ENCODE data around the gene C2orf68. TPM values are rescaled to one million over a fixed set of nuclear protein-coding genes. Genes with fewer than 3 reads are reported as not detected.

The C2orf68 gene
- total and polyA plus RNA-seq, 9 of the 15 experiments (the other 6 are each of a cell fraction or from before 2014, with no cell fraction given) = 22.1 to 50.0 (median 31.8) TPM

DNA sequence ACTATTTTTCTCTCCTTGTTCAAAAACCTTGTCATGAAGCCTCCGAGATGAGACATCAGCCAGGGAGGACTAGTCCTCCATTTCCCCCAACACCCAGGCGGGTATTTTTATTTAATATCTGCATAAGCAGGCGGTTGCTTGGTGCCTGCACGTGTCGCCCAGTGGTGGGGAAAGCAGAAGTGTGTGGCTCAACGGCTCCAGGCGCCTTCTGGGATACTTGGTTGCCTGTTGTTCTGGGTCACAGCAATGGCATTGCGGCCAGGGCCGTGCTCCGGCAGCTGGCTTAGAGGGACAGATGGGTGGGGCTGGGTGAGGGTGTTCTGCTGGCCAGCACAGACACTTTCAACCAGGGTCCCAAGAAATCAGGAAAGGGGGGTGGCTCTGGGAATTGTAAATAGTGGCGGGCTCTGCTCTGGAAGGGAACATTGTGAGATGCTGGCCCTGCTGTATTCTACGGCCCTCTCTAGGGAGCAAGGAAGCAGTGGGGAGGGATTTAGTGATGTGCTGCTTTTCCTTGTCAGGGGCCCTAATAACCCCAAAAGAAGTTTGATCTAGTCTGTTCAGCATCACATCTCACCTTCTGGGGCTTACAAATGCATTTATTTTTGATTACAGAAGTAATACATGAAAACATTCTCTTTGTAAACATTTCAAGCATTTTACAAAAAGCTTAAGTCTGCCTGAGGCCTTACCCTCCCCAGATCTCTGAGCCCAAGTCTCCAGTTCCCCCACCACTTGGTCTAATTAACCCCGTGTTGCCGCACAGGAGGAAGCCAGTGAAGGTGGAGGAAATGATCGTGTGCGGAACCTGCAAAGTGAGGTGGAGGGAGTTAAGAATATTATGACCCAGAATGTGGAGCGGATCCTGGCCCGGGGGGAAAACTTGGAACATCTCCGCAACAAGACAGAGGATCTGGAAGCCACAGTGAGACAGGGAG lies 33.4 kb downstream of the C2orf68 start (continued):
- 0 out of 2 replicates have a peak, but pooled peaks have one; percentile 46 for TF ChIP-seq ATF6 (CRISPR knock-in tag; IDR thresholded peaks at IDR 0.05)
- peak; percentile 47 for TF ChIP-seq RBFOX2 (IDR thresholded peaks at IDR 0.05; ENCODE audit: low read depth, low read length)
- TF ChIP-seq PHF21A (IDR thresholded peaks at IDR 0.05; ENCODE audit: borderline replicate concordance, low read depth) = no peak
- peak; percentile 21; the same call in 1 of the 2 replicates for TF ChIP-seq EP300 (IDR thresholded peaks at IDR 0.05; ENCODE audit: low read length)
- TF ChIP-seq DNMT1 (IDR thresholded peaks at IDR 0.05) = no peak
- TF ChIP-seq CHD1 (IDR thresholded peaks at IDR 0.05; ENCODE audit: low read length) = no peak
- TF ChIP-seq CC2D1A (IDR thresholded peaks at IDR 0.05) = no peak
- TF ChIP-seq CEBPB (tag; IDR thresholded peaks at IDR 0.05) = no peak
- no peak for TF ChIP-seq YBX1 (IDR thresholded peaks at IDR 0.05)
- peak; percentile 43; the same call in 1 of the 2 replicates for TF ChIP-seq POLR2G (IDR thresholded peaks at IDR 0.05; ENCODE audit: low read depth, low read length)
- no peak for TF ChIP-seq FOXA1 (IDR thresholded peaks at IDR 0.05; ENCODE audit: borderline replicate concordance)
- TF ChIP-seq HNRNPK (IDR thresholded peaks at IDR 0.05; ENCODE audit: low read depth, low read length, poor library complexity, severe bottlenecking) = no peak
- TF ChIP-seq ESRRA (IDR thresholded peaks at IDR 0.05; ENCODE audit: borderline replicate concordance, low read depth) = no peak
- TF ChIP-seq ZFP36 (IDR thresholded peaks at IDR 0.05; ENCODE audit: low read depth, low read length, partially characterized antibody) = no peak
- no peak for TF ChIP-seq POLR2H (tag; IDR thresholded peaks at IDR 0.05; ENCODE audit: low read depth)
- TF ChIP-seq ZBTB34 (CRISPR knock-in tag; IDR thresholded peaks at IDR 0.05) = no peak
- TF ChIP-seq, protein P1, sequence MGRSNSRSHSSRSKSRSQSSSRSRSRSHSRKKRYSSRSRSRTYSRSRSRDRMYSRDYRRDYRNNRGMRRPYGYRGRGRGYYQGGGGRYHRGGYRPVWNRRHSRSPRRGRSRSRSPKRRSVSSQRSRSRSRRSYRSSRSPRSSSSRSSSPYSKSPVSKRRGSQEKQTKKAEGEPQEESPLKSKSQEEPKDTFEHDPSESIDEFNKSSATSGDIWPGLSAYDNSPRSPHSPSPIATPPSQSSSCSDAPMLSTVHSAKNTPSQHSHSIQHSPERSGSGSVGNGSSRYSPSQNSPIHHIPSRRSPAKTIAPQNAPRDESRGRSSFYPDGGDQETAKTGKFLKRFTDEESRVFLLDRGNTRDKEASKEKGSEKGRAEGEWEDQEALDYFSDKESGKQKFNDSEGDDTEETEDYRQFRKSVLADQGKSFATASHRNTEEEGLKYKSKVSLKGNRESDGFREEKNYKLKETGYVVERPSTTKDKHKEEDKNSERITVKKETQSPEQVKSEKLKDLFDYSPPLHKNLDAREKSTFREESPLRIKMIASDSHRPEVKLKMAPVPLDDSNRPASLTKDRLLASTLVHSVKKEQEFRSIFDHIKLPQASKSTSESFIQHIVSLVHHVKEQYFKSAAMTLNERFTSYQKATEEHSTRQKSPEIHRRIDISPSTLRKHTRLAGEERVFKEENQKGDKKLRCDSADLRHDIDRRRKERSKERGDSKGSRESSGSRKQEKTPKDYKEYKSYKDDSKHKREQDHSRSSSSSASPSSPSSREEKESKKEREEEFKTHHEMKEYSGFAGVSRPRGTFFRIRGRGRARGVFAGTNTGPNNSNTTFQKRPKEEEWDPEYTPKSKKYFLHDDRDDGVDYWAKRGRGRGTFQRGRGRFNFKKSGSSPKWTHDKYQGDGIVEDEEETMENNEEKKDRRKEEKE (IDR thresholded peaks at IDR 0.05; ENCODE audit: borderline replicate concordance in 1 of 2, control insufficient read depth in 1 of 2, low read depth in 2 of 2, low read length in 1 of 2) = no peak
- no peak for TF ChIP-seq MBD2 (IDR thresholded peaks at IDR 0.05; ENCODE audit: borderline replicate concordance, low read depth)
- TF ChIP-seq CXXC5 (CRISPR knock-in tag; IDR thresholded peaks at IDR 0.05) = peak; percentile 63
- no peak for TF ChIP-seq CBX5 (IDR thresholded peaks at IDR 0.05; ENCODE audit: borderline replicate concordance, low read depth)
- TF ChIP-seq RAD21 (CRISPR knock-in tag; conservative IDR thresholded peaks at IDR 0.05 in 1 of 2, IDR thresholded peaks at IDR 0.05 in 1 of 2) = 0 out of 4 replicates have a peak, but pooled peaks of 1 of the 2 experiments have one; percentile 1
